Tibial nerve (tissue), 4 donors: ENCODE data around the gene KATNIP. TPM values are rescaled to one million over a fixed set of nuclear protein-coding genes. Genes with fewer than 3 reads are reported as not detected.

Experiments
- DNase-seq, 2 donors: peaks; one replicate each; pipeline ENCODE4 v3.0.0-alpha.2; 2019; ENCODE audit warnings: low spot score in 2 of 2
- H3K27ac ChIP-seq, 4 donors: fragments of 200-600 bp; sonication (generic) in 3 of 4; one replicate each; pipeline ENCODE4 v1.5.1; 2017 to 2019; ENCODE audit warnings: mild to moderate bottlenecking in 1 of 4
- H3K27me3 ChIP-seq, 2 donors: fragments of 200-600 bp; sonication (generic) in 1 of 2; one replicate each; pipeline versions ENCODE4 v1.5.1 to v1.6.0; 2017 to 2019
- H3K36me3 ChIP-seq, 3 donors: fragments of 200-600 bp; sonication (generic); one replicate each; pipeline ENCODE4 v1.5.1; 2018 to 2019
- H3K4me1 ChIP-seq, 4 donors: fragments of 200-600 bp; sonication (generic) in 3 of 4; one replicate each; pipeline ENCODE4 v1.5.1; 2017 to 2019
- H3K4me3 ChIP-seq, 4 donors: fragments of 200-600 bp; sonication (generic) in 3 of 4; one replicate each; pipeline ENCODE4 v1.5.1; 2017 to 2019; ENCODE audit warnings: mild to moderate bottlenecking in 1 of 4, moderate library complexity in 1 of 4
- H3K9me3 ChIP-seq, 4 donors: fragments of 200-600 bp; sonication (generic) in 3 of 4; one replicate each; pipeline ENCODE4 v1.5.1; 2017 to 2019
- EP300 ChIP-seq, 2 donors: sonication (generic); formaldehyde crosslinking; IDR thresholded peaks; one replicate each; pipeline ENCODE4 v1.6.1; 2017; ENCODE audit warnings: antibody characterized with exemption in 2 of 2, mild to moderate bottlenecking in 1 of 2
- POLR2A ChIP-seq, 2 donors: fragments of 450-650 bp; IDR thresholded peaks; one replicate each; pipeline ENCODE4 v1.6.1; 2017; ENCODE audit warnings: antibody characterized with exemption in 2 of 2, mild to moderate bottlenecking in 2 of 2, moderate library complexity in 2 of 2
- WGBS, 2 donors: methylation state at CpG; one replicate each; pipeline ENCODE4 v1.1.5; 2018; 5-methylcytosine and 5-hydroxymethylcytosine counted together
- total RNA-seq, 4 donors: library from RNA; depleted of rRNA; stranded (reverse); fragments of >200 nt; gene quantifications; one replicate each; pipeline ENCODE4 v1.1.0, GENCODE V29; 2016
- TF ChIP-seq, protein P1 (sequence below), 5 experiments: fragments of 200-600 bp in 3 of 5; fragments of 450-650 bp in 2 of 5; sonication (generic) in 3 of 5; IDR thresholded peaks; one replicate each; pipeline ENCODE4 v1.5.1; 2016 to 2019; ENCODE audit warnings: antibody characterized with exemption in 5 of 5, mild to moderate bottlenecking in 3 of 5, moderate library complexity in 2 of 5

Gene KATNIP
- total RNA-seq, 4 donors from 2014 or later: 21.8 to 37.3 (median 26.7) TPM

DNA sequence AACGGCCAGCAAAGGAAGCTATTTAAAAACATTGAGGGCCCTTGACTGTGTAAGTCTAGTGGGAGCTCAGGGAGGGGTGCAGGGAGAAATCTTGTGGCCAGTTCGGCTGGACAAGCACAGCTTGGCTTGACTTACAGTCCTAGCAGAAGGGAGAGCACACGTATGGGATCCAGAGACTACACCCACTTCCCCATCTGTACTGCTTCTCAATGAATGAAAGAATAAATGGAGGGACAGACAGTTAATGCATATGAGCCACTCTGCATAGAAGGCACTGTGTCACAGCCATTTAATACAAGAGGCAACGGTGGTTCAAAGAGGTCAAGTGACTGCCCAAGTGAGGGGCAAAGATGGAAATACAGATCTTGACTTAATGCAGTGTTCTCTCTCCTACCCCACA lies 15.7 kb upstream of the KATNIP start:
- no peak overlapping the region for H3K4me3 ChIP-seq
- peaks cover 3 to 99% (median 35%) of the 10 kb centered on the region in 3 donors for H3K36me3 ChIP-seq
- no peak overlapping the region for H3K27ac ChIP-seq
- no peak for DNase-seq
- H3K27me3 ChIP-seq: no peaks in the 10 kb centered on the region
- H3K4me1 ChIP-seq: no peaks in the 10 kb centered on the region
- 75 to 86% methylated on average over 4 of the region's 4 CpGs for whole genome bisulfite sequencing, 2 donors
- TF ChIP-seq, protein P1, sequence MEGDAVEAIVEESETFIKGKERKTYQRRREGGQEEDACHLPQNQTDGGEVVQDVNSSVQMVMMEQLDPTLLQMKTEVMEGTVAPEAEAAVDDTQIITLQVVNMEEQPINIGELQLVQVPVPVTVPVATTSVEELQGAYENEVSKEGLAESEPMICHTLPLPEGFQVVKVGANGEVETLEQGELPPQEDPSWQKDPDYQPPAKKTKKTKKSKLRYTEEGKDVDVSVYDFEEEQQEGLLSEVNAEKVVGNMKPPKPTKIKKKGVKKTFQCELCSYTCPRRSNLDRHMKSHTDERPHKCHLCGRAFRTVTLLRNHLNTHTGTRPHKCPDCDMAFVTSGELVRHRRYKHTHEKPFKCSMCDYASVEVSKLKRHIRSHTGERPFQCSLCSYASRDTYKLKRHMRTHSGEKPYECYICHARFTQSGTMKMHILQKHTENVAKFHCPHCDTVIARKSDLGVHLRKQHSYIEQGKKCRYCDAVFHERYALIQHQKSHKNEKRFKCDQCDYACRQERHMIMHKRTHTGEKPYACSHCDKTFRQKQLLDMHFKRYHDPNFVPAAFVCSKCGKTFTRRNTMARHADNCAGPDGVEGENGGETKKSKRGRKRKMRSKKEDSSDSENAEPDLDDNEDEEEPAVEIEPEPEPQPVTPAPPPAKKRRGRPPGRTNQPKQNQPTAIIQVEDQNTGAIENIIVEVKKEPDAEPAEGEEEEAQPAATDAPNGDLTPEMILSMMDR (IDR thresholded peaks at IDR 0.05): no peak
- TF ChIP-seq POLR2A (IDR thresholded peaks at IDR 0.05) (no peak), EP300 (IDR thresholded peaks at IDR 0.05) (no peak)
- H3K9me3 ChIP-seq: no peaks in the 10 kb centered on the region

DNA sequence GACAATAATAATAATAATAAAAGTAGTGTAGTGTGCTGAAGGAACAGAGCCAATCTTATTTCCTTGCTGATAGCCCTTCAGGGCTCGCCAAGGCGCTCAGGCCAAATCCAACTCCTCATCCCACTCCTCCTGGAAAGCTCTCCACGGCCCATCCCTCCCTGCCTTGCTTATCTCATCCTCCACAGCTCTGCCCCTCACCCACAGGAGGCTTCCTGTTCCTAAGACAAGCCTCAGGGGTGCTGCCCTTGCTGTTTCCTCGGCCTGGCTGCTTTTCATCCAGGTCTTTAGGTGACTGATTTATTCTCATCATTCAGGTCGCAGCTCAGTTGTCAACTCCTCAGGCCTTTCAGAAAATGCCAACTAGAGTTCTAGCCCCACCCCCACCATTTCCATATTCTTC lies 11.4 kb upstream of the KATNIP start:
- Histone ChIP-seq H3K4me1 (peaks cover 0 to 2% (median 0%) of the 10 kb centered on the region in 4 donors), H3K27me3 (no peaks in the 10 kb centered on the region), H3K36me3 (peaks cover 0 to 99% (median 41%) of the 10 kb centered on the region in 3 donors), H3K27ac (no peak overlapping the region), H3K9me3 (no peaks in the 10 kb centered on the region), H3K4me3 (no peak overlapping the region)
- WGBS, 2 donors: 59 to 60% methylated on average over 5 of the region's 5 CpGs
- TF ChIP-seq EP300 (IDR thresholded peaks at IDR 0.05) (no peak), POLR2A (IDR thresholded peaks at IDR 0.05) (no peak)
- TF ChIP-seq, protein P1 (IDR thresholded peaks at IDR 0.05): no peak
- DNase-seq: no peak

DNA sequence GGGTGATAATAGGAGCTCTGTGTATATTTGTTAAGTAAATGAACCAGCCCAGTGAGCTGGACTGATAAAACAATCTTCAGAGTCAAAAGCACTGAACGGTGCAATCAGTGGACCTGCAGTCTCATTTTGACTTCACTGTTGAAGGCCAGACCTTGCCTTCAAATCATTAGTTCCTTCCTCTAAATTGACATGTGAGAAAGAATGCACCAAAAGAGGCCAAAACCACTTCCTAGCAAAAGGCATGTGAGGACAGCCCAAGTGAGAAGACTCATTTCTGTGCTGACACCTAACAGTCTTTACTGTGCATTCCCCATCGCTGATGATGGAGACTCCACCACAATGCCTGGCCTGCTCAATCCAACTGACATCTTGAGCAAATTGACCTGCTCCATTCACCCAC lies 10.8 kb upstream of the KATNIP start:
- H3K36me3 ChIP-seq: peaks cover 0 to 99% (median 42%) of the 10 kb centered on the region in 3 donors
- H3K4me1 ChIP-seq: peaks cover 0 to 7% (median 0%) of the 10 kb centered on the region in 4 donors
- no peak overlapping the region for H3K4me3 ChIP-seq
- no peaks in the 10 kb centered on the region for H3K9me3 ChIP-seq
- no peak overlapping the region for H3K27ac ChIP-seq
- WGBS, 2 donors: 74 to 80% methylated on average over 2 of the region's 2 CpGs
- DNase-seq: no peak
- TF ChIP-seq, protein P1 (IDR thresholded peaks at IDR 0.05): no peak
- TF ChIP-seq POLR2A (IDR thresholded peaks at IDR 0.05): no peak
- no peak for TF ChIP-seq EP300 (IDR thresholded peaks at IDR 0.05)
- H3K27me3 ChIP-seq: no peaks in the 10 kb centered on the region

DNA sequence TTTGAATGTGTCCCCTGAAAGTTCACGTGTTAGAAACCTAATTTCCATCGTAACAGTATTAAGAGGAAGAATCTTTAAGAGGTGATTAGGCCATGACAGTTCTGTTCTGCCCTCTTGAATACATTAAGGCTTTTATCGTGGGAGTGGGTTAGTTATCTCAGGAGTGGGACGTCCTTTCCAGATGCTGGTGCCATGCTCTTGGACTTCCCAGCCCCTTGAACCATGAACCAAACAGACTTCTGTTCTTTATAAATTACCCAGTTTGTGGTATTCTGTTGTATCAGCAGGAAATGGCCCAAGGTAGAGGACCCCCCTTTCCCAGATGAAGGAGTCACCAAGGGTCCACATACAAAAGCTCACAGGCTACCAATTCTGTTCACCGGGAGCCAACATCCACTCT lies 10.3 kb upstream of the KATNIP start:
- Histone ChIP-seq H3K36me3 (peaks cover 0 to 99% (median 47%) of the 10 kb centered on the region in 3 donors), H3K4me3 (no peak overlapping the region), H3K27me3 (no peaks in the 10 kb centered on the region), H3K27ac (no peak overlapping the region), H3K9me3 (no peaks in the 10 kb centered on the region), H3K4me1 (peaks cover 0 to 7% (median 0%) of the 10 kb centered on the region in 4 donors)
- WGBS, 2 donors: 76% methylated on average over 5 of the region's 5 CpGs
- no peak for DNase-seq
- no peak for TF ChIP-seq EP300 (IDR thresholded peaks at IDR 0.05)
- TF ChIP-seq, protein P1 (IDR thresholded peaks at IDR 0.05): no peak
- TF ChIP-seq POLR2A (IDR thresholded peaks at IDR 0.05): no peak

DNA sequence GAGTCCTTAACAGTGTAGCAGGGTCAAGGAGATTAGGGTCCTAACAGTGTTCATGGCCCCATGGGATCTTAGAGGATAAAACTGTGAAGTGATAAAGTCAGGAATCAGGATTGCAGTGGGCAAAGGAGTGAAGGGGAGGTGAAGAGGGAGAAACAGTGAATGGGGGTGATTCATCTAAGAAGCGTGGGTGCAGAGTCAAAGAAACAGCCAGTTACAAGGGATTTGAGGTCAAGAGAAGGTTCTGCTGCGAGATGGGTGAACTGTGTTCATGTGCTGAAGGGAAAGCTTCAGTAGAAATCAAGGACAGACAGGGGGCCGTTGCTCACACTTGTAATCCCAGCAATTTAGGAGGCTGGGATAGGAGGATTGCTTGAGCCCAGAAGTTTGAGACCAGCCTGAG lies 6.1 kb upstream of the KATNIP start:
- Histone ChIP-seq H3K36me3 (peaks cover 0 to 72% (median 36%) of the 10 kb centered on the region in 3 donors), H3K4me3 (no peak overlapping the region), H3K27ac (no peak overlapping the region), H3K9me3 (no peaks in the 10 kb centered on the region), H3K4me1 (peaks cover 0 to 32% (median 16%) of the 10 kb centered on the region in 4 donors), H3K27me3 (no peaks in the 10 kb centered on the region)
- 63 to 67% methylated on average over 3 of the region's 3 CpGs for WGBS, 2 donors
- TF ChIP-seq POLR2A (IDR thresholded peaks at IDR 0.05): no peak
- TF ChIP-seq, protein P1 (IDR thresholded peaks at IDR 0.05): no peak
- no peak for TF ChIP-seq EP300 (IDR thresholded peaks at IDR 0.05)
- no peak for DNase-seq
